Activated T-cell treated with anti-CD3 and anti-CD28 coated beads, Interleukin-2, amount 50 U/mL, for 4 hours (primary cell): ENCODE data around the gene NIT1. TPM values are rescaled to one million over a fixed set of nuclear protein-coding genes. Genes with fewer than 3 reads are reported as not detected.

Experiments
- ATAC-seq, 2 donors: fragments of 200-7000 bp; cut with Tn5 transposase; one replicate each; pipeline ENCODE4 v1.10.0; 2021
- DNase-seq: peaks from one replicate; pipeline ENCODE4 v3.0.0-alpha.2; 2020
- H3K27me3 Mint-ChIP-seq: one replicate; pipeline ENCODE4 v1.8.0; 2021; ENCODE audit warnings: low read depth, mixed read lengths
- H3K36me3 Mint-ChIP-seq: one replicate; pipeline ENCODE4 v1.8.0; 2022; ENCODE audit warnings: mixed read lengths; ENCODE audit not compliant: insufficient read depth
- H3K4me1 Mint-ChIP-seq: one replicate; pipeline ENCODE4 v1.8.0; 2021; ENCODE audit warnings: low read depth, mixed read lengths
- H3K4me3 Mint-ChIP-seq: one replicate; pipeline ENCODE4 v1.8.0; 2021; ENCODE audit warnings: mild to moderate bottlenecking, moderate library complexity, mixed read lengths
- H3K9me3 Mint-ChIP-seq: one replicate; pipeline ENCODE4 v1.8.0; 2021; ENCODE audit warnings: mixed read lengths
- total RNA-seq, 3 donors: library from RNA; stranded (reverse); gene quantifications; one replicate each; pipeline ENCODE4 v1.2.1, GENCODE V29; 2021

Gene NIT1
- total RNA-seq, 3 donors from 2014 or later, result 41.4 to 51.8 (median 42.2) TPM

- H3K27me3 Mint-ChIP-seq, result no peaks in the 10 kb centered on the region
- H3K4me1 Mint-ChIP-seq, result peaks cover 64% of the 10 kb centered on the region
- ATAC-seq (no peak), DNase-seq (no peak)
- H3K36me3 Mint-ChIP-seq, result peaks cover 16% of the 10 kb centered on the region
- H3K4me3 Mint-ChIP-seq, result no peak overlapping the region
- H3K9me3 Mint-ChIP-seq, result no peaks in the 10 kb centered on the region
Measured at GRCh38 chr1:161162806-161163205, 44.9 kb downstream of the NIT1 start.

- Mint-ChIP-seq H3K4me1 (peaks cover 68% of the 10 kb centered on the region), H3K27me3 (no peaks in the 10 kb centered on the region), H3K36me3 (peaks cover 20% of the 10 kb centered on the region), H3K9me3 (no peaks in the 10 kb centered on the region), H3K4me3 (no peak overlapping the region)
- DNase-seq (no peak), ATAC-seq (no peak)
Measured at GRCh38 chr1:161163793-161164192, 45.9 kb downstream of the NIT1 start.

GRCh38 chr1:161164901-161165610 lies 47.2 kb downstream of the NIT1 start:
- Mint-ChIP-seq H3K4me1 (peaks cover 59% of the 10 kb centered on the region), H3K27me3 (no peaks in the 10 kb centered on the region), H3K4me3 (peak overlapping the region; percentile 21), H3K9me3 (no peaks in the 10 kb centered on the region), H3K36me3 (peaks cover 26% of the 10 kb centered on the region)
- no peak for DNase-seq
- no peak for ATAC-seq

GRCh38 chr1:161165742-161166668 lies 48.1 kb downstream of the NIT1 start, which contains the start of gene PPOX:
Gene PPOX, plus strand, starts transcription at chr1:161166426. Its CDS starts 422 bp downstream, at chr1:161166848.
- Mint-ChIP-seq H3K36me3 (peaks cover 29% of the 10 kb centered on the region), H3K4me3 (peak within 1 kb of the TSS; percentile 86), H3K27me3 (no peaks in the 10 kb centered on the region), H3K4me1 (peaks cover 50% of the 10 kb centered on the region), H3K9me3 (no peaks in the 10 kb centered on the region)
- DNase-seq (peak; percentile 82), ATAC-seq (peak; percentile 97)

GRCh38 chr1:161166669-161167548 lies 49.0 kb downstream of the NIT1 start:
- Mint-ChIP-seq H3K9me3 (no peaks in the 10 kb centered on the region), H3K27me3 (no peaks in the 10 kb centered on the region), H3K4me1 (peaks cover 42% of the 10 kb centered on the region), H3K4me3 (peak overlapping the region; percentile 86), H3K36me3 (peaks cover 31% of the 10 kb centered on the region)
- DNase-seq (no peak), ATAC-seq (no peak)

- no peak for ATAC-seq
- no peak overlapping the region for H3K4me3 Mint-ChIP-seq
- peaks cover 36% of the 10 kb centered on the region for H3K36me3 Mint-ChIP-seq
- no peaks in the 10 kb centered on the region for H3K9me3 Mint-ChIP-seq
- no peak for DNase-seq
- H3K27me3 Mint-ChIP-seq, result no peaks in the 10 kb centered on the region
- peaks cover 43% of the 10 kb centered on the region for H3K4me1 Mint-ChIP-seq
Measured at GRCh38 chr1:161168906-161169305, 51.0 kb downstream of the NIT1 start.

Other genes starting within 250 kb of the NIT1 start
- not detected for gene ITLN1, start 232.9 kb upstream of the NIT1 start, total RNA-seq
- gene ITLN2, start 163.3 kb upstream of the NIT1 start, total RNA-seq, result not detected
- gene F11R, start 97.0 kb upstream of the NIT1 start, total RNA-seq, result 1 to 10 TPM; 3.9 to 7.6 (median 7.3) TPM
- 10 to 100 TPM; 20.3 to 67.2 (median 25.6) TPM for gene TSTD1, start 79.1 kb upstream of the NIT1 start, total RNA-seq
- gene USF1, start 72.1 kb upstream of the NIT1 start, total RNA-seq, result 10 to 100 TPM; 44.3 to 53.0 (median 44.9) TPM
- gene ARHGAP30, start 48.2 kb upstream of the NIT1 start, total RNA-seq, result 100 to 1,000 TPM; 103 to 128 (median 106) TPM
- gene NECTIN4, start 28.5 kb upstream of the NIT1 start, total RNA-seq, result under 1 TPM in 1 of 3 donors, not detected in 2; 0.08 TPM
- gene KLHDC9, start 19.7 kb upstream of the NIT1 start, total RNA-seq, result under 1 TPM in 1 of 3 donors, not detected in 2; 0.43 TPM
- 100 to 1,000 TPM; 231 to 238 (median 235) TPM for gene PFDN2, start 68 bp upstream of the NIT1 start, total RNA-seq
- gene DEDD, start 14.6 kb downstream of the NIT1 start, total RNA-seq, result 10 to 100 TPM; 50.7 to 56.7 (median 51.2) TPM
- gene UFC1, start 35.9 kb downstream of the NIT1 start, total RNA-seq, result 10 to 100 TPM; 87.5 to 98.8 (median 92.8) TPM
- gene USP21, start 41.4 kb downstream of the NIT1 start, total RNA-seq, result 10 to 100 TPM; 25.0 to 28.3 (median 27.4) TPM
- 10 to 100 TPM; 10.0 to 13.8 (median 12.8) TPM for gene PPOX, start 48.3 kb downstream of the NIT1 start, total RNA-seq
- gene B4GALT3, start 59.4 kb downstream of the NIT1 start, total RNA-seq, result 10 to 100 TPM; 73.9 to 76.3 (median 75.9) TPM
- 1 to 10 TPM in 1 of 3 donors, under 1 TPM in 2; 0.34 to 1.1 (median 0.63) TPM for gene ADAMTS4, start 80.9 kb downstream of the NIT1 start, total RNA-seq
- 10 to 100 TPM; 70.7 to 80.5 (median 73.2) TPM for gene NDUFS2, start 84.3 kb downstream of the NIT1 start, total RNA-seq
- gene FCER1G, start 97.2 kb downstream of the NIT1 start, total RNA-seq, result 1 to 10 TPM in 1 of 3 donors, under 1 TPM in 1, not detected in 1; 0.83 to 1.4 TPM
- gene APOA2, start 105.5 kb downstream of the NIT1 start, total RNA-seq, result 1 to 10 TPM; 1.1 to 2.0 (median 2.0) TPM
- gene TOMM40L, start 108.0 kb downstream of the NIT1 start, total RNA-seq, result 10 to 100 TPM; 23.8 to 29.8 (median 25.5) TPM
- gene NR1I3, start 120.1 kb downstream of the NIT1 start, total RNA-seq, result under 1 TPM in 1 of 3 donors, not detected in 2; 0.46 TPM
- not detected for gene PCP4L1, start 140.6 kb downstream of the NIT1 start, total RNA-seq
- gene MPZ, start 191.9 kb downstream of the NIT1 start, total RNA-seq, result 1 to 10 TPM in 2 of 3 donors, under 1 TPM in 1; 0.83 to 2.0 (median 1.1) TPM
- gene SDHC, start 196.3 kb downstream of the NIT1 start, total RNA-seq, result 100 to 1,000 TPM; 179 to 202 (median 186) TPM
- not detected for gene CFAP126, start 249.8 kb downstream of the NIT1 start, total RNA-seq